Subcutaneous adipose tissue (tissue), 4 donors: Measurements from ENCODE around the gene ABCC11. TPM values are rescaled to one million over a fixed set of nuclear protein-coding genes. Genes with fewer than 3 reads are reported as not detected.

ENCODE experiments used
- total RNA-seq, 4 donors: library from RNA; depleted of rRNA; stranded (reverse); fragments of >200 nt; gene quantifications; one replicate each; pipeline ENCODE4 v1.1.0, GENCODE V29; 2016
- TF ChIP-seq, protein P1 (sequence below): fragments of 450-650 bp; IDR thresholded peaks from one replicate; pipeline ENCODE4 v1.5.1; 2016; ENCODE audit warnings: low read depth, mild to moderate bottlenecking, control low read depth, antibody characterized with exemption, moderate library complexity

The ABCC11 gene
- total RNA-seq, 4 donors from 2014 or later: 0.44 TPM; not detected in 3

DNA sequence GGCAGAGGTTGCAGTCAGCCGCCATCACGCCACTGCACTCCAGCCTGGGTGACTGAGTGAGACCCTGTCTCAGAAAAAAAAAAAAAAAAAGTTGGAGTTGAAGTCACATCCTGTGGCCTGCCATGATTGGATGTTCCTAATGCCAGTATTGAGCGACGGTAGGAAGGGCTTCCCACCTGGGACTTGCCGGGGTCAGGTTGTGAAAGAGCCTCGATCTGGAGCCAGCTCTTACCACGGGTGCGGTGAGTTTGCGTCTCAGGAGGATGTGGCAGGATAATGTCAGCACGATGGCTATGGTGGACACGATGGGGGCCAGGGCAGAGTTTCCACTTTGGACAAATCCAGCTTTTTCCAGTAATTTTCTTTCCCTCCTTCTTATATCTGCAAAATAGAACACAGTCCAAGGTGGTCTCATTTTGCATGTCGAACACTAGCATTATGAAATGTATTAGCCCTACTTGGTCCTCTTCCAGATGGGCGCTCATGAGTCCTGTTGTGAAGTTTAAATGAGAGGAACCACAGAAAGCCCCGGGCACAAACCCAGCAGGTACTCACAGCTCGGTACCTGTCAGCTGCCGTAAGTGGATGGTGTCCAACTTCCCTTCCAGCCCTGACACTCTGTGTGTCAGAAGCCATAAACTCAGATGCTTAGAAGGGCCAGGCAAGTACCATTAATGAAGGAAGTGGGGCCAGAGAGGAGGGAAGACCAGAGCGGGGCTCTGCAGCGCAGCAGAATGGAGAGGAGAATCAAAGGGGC is 113.7 kb downstream of the ABCC11 start:
- TF ChIP-seq, protein P1, sequence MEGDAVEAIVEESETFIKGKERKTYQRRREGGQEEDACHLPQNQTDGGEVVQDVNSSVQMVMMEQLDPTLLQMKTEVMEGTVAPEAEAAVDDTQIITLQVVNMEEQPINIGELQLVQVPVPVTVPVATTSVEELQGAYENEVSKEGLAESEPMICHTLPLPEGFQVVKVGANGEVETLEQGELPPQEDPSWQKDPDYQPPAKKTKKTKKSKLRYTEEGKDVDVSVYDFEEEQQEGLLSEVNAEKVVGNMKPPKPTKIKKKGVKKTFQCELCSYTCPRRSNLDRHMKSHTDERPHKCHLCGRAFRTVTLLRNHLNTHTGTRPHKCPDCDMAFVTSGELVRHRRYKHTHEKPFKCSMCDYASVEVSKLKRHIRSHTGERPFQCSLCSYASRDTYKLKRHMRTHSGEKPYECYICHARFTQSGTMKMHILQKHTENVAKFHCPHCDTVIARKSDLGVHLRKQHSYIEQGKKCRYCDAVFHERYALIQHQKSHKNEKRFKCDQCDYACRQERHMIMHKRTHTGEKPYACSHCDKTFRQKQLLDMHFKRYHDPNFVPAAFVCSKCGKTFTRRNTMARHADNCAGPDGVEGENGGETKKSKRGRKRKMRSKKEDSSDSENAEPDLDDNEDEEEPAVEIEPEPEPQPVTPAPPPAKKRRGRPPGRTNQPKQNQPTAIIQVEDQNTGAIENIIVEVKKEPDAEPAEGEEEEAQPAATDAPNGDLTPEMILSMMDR: no peak

DNA sequence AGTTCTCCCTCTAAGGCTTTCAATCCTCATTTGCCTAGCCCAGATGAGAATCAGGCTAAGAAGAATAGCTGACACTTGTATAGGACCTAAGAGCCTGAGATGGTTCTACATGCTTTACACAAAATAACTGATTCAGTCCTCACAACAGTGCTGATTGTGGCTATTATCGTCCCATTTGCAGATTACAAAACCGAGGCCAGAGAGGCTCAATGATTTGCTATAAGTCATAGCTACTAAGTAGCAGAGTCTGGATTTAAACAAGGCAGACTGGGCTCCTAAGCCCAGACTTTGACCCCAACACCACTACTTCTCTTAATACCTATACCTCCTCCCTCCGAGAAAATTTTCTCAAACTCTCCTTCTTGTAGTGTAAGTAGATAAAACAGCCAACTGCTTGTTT is 114.6 kb downstream of the ABCC11 start:
- TF ChIP-seq, protein P1: no peak

DNA sequence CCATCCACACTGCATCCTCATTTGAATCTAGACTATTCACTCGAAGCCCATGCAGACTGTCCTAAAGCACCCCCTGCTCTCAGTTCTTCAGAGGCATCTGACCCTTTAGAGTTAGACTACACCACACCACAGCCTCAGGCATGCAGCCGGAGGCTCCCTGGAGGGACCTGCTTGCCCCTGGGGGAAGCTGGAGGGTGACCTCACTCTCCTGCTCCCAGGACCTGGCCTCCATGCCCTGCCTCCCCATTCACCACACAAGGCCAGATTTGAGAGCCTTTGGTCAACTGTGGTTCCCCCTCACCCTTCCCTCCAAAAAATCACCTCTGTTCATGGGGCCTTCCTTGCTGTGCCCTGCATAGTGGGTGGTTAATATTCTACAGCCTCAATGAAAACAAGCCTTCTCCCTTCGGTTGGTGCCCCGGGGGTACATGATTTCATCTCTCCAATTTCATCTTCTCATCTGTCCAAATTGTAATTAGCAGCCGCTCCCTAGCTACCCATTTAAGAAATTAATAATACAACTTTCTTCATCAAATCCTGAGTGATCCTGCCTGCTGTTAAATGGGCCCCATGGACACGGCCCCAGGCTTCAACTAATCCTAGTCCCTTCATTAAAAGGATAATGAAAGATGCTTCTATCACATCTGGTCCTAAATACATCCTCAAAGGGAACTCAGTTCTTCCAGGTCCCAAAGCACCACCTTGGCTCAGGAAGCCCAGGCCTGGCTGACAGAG is 116.0 kb downstream of the ABCC11 start:
- TF ChIP-seq, protein P1: no peak

DNA sequence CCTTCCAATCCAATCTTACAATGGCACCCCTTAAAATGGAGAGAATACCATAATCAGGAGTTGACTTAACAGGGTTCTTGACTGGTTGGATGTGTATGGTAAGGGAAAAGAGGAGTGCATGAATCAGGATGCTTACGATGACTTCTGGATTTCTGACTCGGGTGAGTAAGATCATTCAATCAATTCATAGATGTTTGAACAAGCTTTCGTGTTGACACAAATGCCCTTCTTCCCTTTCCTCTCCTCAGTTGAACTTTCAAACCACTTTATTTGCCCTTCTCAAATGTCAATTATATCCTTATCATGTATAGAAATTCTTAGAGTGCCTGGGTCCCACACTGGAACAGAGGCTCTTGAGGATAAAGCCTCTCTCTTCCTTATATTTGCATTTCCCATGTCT is 117.4 kb downstream of the ABCC11 start:
- TF ChIP-seq, protein P1: no peak

DNA sequence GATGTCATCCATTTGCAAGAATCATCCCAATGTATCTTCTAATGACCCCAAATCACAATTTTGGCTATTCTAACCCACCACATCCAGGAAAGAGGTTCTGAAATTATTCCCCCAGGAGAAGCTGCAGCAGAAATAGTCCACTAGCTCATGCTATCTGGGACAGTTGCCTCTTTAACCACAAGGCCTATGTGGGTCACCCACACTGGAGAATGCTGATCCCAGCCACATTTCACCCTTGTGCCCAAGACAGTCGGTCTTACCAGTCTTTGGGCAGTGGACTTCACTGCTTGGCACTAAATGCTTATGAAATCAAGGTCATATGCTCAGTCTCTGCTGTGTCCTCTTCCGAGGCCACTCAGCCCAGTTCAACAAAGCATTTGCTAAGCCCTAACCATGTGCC is 118.6 kb downstream of the ABCC11 start:
- TF ChIP-seq, protein P1: no peak

DNA sequence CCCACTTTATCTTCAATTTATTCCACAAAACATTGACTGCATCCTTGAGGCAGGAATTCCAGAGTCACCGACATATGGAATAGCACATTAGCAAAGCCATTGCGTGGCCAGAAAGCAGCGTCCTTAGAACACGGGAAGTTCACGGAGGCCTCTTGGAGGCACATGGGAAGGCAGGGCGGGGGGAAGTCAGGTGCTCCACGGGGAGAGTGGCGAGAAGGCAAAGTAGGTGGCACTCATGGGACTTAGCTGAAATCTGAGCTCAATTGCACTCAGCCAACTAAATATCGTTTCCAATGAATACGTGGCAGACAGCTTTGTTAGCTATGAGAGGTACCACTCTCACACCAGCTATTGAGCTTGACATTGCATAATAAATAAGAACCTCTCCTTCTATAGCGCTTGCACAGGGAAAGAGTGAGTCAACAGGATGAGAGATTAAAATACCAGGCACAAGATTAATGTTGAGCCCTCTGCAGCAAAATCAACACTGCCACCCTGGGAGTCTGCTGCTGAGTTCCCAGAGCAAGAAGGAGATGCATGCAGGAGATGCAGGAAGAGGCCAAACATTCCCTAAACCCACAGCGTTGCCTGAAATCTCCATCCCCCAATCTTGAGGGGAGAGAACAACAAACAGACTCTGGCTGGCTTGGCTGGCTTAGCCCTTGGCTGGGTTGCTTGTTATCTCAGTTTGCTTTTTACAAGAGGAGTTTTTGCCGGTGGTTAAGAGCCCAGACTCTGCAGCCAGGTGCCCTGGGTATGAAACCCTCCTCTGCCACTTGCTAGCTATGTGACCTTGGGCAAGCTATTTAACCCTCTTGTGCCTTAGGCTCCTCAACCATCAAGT is 120.3 kb downstream of the ABCC11 start:
- TF ChIP-seq, protein P1: no peak

DNA sequence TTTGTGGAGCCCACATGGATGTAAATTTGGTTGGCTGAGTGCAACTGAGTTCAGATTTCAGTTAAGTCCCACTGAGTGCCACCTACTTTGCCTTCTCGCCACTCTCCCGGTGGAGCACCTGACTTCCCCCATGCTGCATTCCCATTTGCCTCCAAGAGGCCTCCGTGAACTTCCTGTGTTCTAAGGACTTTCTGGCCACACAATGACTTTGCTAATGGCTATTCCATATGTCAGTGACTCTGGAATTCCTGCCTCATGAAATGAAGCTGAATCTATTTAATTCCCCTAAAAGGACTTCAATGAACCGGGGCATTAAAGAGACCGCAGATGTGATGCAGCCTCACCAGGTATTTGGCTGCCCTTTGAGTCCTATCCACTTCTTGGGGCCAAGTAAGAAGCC is 121.5 kb downstream of the ABCC11 start:
- TF ChIP-seq, protein P1: no peak
